ENCODE results near the gene ISLR.

Gene ISLR

DNA sequence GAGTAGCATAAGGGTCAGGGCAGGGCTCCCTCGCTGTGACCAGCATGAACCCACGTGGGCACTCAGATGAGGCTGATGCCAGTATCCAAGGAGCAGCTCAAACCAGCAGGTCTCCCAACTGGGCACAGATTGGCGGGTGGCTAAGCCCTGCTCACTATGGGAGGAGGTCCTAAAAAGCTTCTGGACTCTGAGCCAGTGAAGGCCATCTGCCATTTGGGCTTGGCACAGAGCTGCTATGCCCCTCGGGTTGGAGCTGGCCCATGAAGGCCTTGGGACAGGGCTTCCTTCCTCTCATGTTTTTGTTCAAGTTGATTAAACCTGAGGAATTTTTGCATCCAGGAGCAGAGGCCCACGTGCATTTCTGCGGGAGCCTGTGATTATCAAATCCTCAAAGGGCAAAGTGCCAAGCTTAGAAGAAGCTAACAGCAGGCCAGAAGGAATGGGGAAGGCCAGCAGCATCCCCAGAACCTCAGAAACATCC is 33.3 kb downstream of the ISLR start:
- H3K4me1 ChIP-seq (ENCODE audit: control insufficient read depth, insufficient read depth, low read length), result peaks cover 42% of the 10 kb centered on the region

More for the DNA sequence above, 33.3 kb downstream of the ISLR start:
- ChIA-PET CTCF (interaction anchor here (0.8 to 1.5 kb wide), 3 partner anchors 33 to 118 kb away, joined by 4 to 5 read pairs (median 4); no protein-coding TSS in a partner anchor), POLR2A (interaction anchor here (0.7 to 2.4 kb wide), 3 partner anchors 11 to 71 kb away, joined by 3 to 10 read pairs (median 4); no protein-coding TSS in a partner anchor)
- TF ChIP-seq, protein P1, sequence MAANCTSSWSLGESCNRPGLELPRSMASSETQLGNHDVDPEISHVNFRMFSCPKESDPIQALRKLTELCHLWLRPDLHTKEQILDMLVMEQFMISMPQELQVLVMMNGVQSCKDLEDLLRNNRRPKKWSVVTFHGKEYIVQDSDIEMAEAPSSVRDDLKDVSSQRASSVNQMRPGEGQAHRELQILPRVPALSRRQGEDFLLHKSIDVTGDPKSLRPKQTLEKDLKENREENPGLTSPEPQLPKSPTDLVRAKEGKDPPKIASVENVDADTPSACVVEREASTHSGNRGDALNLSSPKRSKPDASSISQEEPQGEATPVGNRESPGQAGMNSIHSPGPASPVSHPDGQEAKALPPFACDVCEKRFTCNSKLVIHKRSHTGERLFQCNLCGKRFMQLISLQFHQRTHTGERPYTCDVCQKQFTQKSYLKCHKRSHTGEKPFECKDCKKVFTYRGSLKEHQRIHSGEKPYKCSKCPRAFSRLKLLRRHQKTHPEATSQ (tag by site-specific recombination; IDR thresholded peaks at IDR 0.05), result no peak
- TF ChIP-seq ZNF830 (tag by site-specific recombination; IDR thresholded peaks at IDR 0.05; ENCODE audit: low read depth) (no peak), REPIN1 (tag by site-specific recombination; IDR thresholded peaks at IDR 0.05; ENCODE audit: low read depth) (no peak), SP7 (tag by site-specific recombination; IDR thresholded peaks at IDR 0.05) (peak; percentile 52; the same call in 1 of the 2 replicates), ZIC2 (tag by site-specific recombination; IDR thresholded peaks at IDR 0.05) (0 out of 2 replicates have a peak, but pooled peaks have one; percentile 6), HOXA7 (CRISPR knock-in tag; IDR thresholded peaks at IDR 0.05; ENCODE audit: borderline replicate concordance) (no peak), GLIS1 (tag by site-specific recombination; IDR thresholded peaks at IDR 0.05) (peak; percentile 65), ZXDB (tag by site-specific recombination; IDR thresholded peaks at IDR 0.05) (peak; percentile 15; the same call in 1 of the 2 replicates), ZNF561 (tag by site-specific recombination; IDR thresholded peaks at IDR 0.05; ENCODE audit: borderline replicate concordance) (no peak), ZNF302 (tag by site-specific recombination; IDR thresholded peaks at IDR 0.05; ENCODE audit: low read depth) (no peak), ZNF121 (tag by site-specific recombination; IDR thresholded peaks at IDR 0.05) (no peak), ZFP41 (tag by site-specific recombination; IDR thresholded peaks at IDR 0.05; ENCODE audit: borderline replicate concordance) (no peak), ZNF529 (tag by site-specific recombination; IDR thresholded peaks at IDR 0.05; ENCODE audit: insufficient replicate concordance) (no peak), ZNF19 (tag by site-specific recombination; IDR thresholded peaks at IDR 0.05; ENCODE audit: low read depth) (no peak), ZNF544 (tag by site-specific recombination; IDR thresholded peaks at IDR 0.05) (no peak), KLF8 (tag by site-specific recombination; IDR thresholded peaks at IDR 0.05) (no peak), OSR2 (tag by site-specific recombination; IDR thresholded peaks at IDR 0.05) (peak; percentile 62; the same call in 1 of the 2 replicates), ZSCAN23 (tag by site-specific recombination; IDR thresholded peaks at IDR 0.05) (no peak), GLIS2 (tag by site-specific recombination; IDR thresholded peaks at IDR 0.05) (no peak), SP3 (tag by site-specific recombination; IDR thresholded peaks at IDR 0.05) (no peak), BCL11A (tag by site-specific recombination; IDR thresholded peaks at IDR 0.05; ENCODE audit: low read depth) (no peak), ZNF146 (tag by site-specific recombination; IDR thresholded peaks at IDR 0.05) (no peak), ZNF184 (tag by site-specific recombination; IDR thresholded peaks at IDR 0.05) (no peak), ZFHX2 (tag by site-specific recombination; conservative IDR thresholded peaks at IDR 0.05) (no peak), ZNF501 (tag by site-specific recombination; IDR thresholded peaks at IDR 0.05) (no peak)
- TF ChIP-seq, protein P2, sequence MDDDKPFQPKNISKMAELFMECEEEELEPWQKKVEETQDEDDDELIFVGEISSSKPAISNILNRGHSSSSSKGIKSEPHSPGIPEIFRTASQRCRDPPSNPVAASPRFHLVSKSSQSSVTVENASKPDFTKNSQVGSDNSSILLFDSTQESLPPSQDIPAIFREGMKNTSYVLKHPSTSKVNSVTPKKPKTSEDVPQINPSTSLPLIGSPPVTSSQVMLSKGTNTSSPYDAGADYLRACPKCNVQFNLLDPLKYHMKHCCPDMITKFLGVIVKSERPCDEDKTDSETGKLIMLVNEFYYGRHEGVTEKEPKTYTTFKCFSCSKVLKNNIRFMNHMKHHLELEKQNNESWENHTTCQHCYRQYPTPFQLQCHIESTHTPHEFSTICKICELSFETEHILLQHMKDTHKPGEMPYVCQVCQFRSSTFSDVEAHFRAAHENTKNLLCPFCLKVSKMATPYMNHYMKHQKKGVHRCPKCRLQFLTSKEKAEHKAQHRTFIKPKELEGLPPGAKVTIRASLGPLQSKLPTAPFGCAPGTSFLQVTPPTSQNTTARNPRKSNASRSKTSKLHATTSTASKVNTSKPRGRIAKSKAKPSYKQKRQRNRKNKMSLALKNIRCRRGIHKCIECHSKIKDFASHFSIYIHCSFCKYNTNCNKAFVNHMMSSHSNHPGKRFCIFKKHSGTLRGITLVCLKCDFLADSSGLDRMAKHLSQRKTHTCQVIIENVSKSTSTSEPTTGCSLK (tag by site-specific recombination; IDR thresholded peaks at IDR 0.05), result no peak
- TF ChIP-seq, protein P3, sequence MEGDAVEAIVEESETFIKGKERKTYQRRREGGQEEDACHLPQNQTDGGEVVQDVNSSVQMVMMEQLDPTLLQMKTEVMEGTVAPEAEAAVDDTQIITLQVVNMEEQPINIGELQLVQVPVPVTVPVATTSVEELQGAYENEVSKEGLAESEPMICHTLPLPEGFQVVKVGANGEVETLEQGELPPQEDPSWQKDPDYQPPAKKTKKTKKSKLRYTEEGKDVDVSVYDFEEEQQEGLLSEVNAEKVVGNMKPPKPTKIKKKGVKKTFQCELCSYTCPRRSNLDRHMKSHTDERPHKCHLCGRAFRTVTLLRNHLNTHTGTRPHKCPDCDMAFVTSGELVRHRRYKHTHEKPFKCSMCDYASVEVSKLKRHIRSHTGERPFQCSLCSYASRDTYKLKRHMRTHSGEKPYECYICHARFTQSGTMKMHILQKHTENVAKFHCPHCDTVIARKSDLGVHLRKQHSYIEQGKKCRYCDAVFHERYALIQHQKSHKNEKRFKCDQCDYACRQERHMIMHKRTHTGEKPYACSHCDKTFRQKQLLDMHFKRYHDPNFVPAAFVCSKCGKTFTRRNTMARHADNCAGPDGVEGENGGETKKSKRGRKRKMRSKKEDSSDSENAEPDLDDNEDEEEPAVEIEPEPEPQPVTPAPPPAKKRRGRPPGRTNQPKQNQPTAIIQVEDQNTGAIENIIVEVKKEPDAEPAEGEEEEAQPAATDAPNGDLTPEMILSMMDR (tag by site-specific recombination; IDR thresholded peaks at IDR 0.05), result no peak
- TF ChIP-seq, protein P4, sequence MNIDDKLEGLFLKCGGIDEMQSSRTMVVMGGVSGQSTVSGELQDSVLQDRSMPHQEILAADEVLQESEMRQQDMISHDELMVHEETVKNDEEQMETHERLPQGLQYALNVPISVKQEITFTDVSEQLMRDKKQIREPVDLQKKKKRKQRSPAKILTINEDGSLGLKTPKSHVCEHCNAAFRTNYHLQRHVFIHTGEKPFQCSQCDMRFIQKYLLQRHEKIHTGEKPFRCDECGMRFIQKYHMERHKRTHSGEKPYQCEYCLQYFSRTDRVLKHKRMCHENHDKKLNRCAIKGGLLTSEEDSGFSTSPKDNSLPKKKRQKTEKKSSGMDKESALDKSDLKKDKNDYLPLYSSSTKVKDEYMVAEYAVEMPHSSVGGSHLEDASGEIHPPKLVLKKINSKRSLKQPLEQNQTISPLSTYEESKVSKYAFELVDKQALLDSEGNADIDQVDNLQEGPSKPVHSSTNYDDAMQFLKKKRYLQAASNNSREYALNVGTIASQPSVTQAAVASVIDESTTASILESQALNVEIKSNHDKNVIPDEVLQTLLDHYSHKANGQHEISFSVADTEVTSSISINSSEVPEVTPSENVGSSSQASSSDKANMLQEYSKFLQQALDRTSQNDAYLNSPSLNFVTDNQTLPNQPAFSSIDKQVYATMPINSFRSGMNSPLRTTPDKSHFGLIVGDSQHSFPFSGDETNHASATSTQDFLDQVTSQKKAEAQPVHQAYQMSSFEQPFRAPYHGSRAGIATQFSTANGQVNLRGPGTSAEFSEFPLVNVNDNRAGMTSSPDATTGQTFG (tag by site-specific recombination; IDR thresholded peaks at IDR 0.05; ENCODE audit: borderline replicate concordance), result no peak
- no peak overlapping the region for H3K27ac ChIP-seq (ENCODE audit: extremely low read depth, low read depth, low read length)
- H3K9me3 ChIP-seq (ENCODE audit: control insufficient read depth, insufficient read depth, low read depth, low read length), result no peaks in the 10 kb centered on the region
- H3K4me3 ChIP-seq (ENCODE audit: low read depth, low read length), result no peak overlapping the region
- no peaks in the 10 kb centered on the region for H3K36me3 ChIP-seq (ENCODE audit: control insufficient read depth in 2 of 2, insufficient read depth in 1 of 2, low read length in 2 of 2)

Data from HEK293 (cell line).